Panc1 (cell line): ENCODE data around the gene SEMA7A. TPM values are rescaled to one million over a fixed set of nuclear protein-coding genes. Genes with fewer than 3 reads are reported as not detected.
"Not testable (repeated sequence)": the region's sequence is repeated elsewhere in the genome, so short reads cannot be mapped to it uniquely, and the experiment has no call there.

ENCODE experiments used
- ATAC-seq: fragments of 200-7000 bp; cut with Tn5 transposase; 2 replicates; pipeline ENCODE4 v1.9.1; 2020; ENCODE audit warnings: mild to moderate bottlenecking, moderate library complexity
- Bru-seq: library from RNA; stranded (reverse); fragments of 400-500 nt; gene quantifications from one replicate; lab custom pipeline; 2021; lab: Mats Ljungman, UMichigan
- BruChase-seq, 2 experiments: library from RNA; stranded (reverse); fragments of 400-500 nt; gene quantifications; one replicate each; lab custom pipeline; 2021; lab: Mats Ljungman, UMichigan
- BruUV-seq: library from RNA; stranded (reverse); fragments of 400-500 nt; replicated peaks from 2 replicates; lab custom pipeline; 2021; lab: Mats Ljungman, UMichigan
- CTCF ChIA-PET: fragments of 300-600 bp; sonication (Branson Sonifier 250); formaldehyde crosslinking; loops from one replicate; lab custom pipeline; 2022; ENCODE audit warnings: antibody characterized with exemption; lab: Charles Lee
- POLR2A ChIA-PET: fragments of 300-600 bp; sonication (Branson Sonifier 250); formaldehyde crosslinking; loops from one replicate; lab custom pipeline; 2022; ENCODE audit warnings: antibody characterized with exemption; lab: Charles Lee
- DNase-seq: peaks from one replicate; pipeline ENCODE4 v3.0.0-alpha.2; 2010; ENCODE audit warnings: low read depth, low spot score
- H3K27ac ChIP-seq: 2 replicates; pipeline ENCODE4 v1.5.1; 2011; ENCODE audit warnings: mild to moderate bottlenecking, low read length, inconsistent platforms
- H3K27me3 ChIP-seq: fragments of 200-500 bp; sonication (Bioruptor generic); 2 replicates; pipeline ENCODE4 v1.6.0; 2014; ENCODE audit warnings: low read length, inconsistent platforms; ENCODE audit not compliant: control insufficient read depth, insufficient read depth
- H3K36me3 ChIP-seq: fragments of 200-500 bp; sonication (Bioruptor generic); 2 replicates; pipeline ENCODE4 v1.5.1; 2014; ENCODE audit warnings: inconsistent platforms, mild to moderate bottlenecking, low read length, moderate library complexity; ENCODE audit not compliant: control insufficient read depth, insufficient read depth
- H3K4me1 ChIP-seq: 2 replicates; pipeline ENCODE4 v1.5.1; 2011; ENCODE audit warnings: inconsistent platforms, mild to moderate bottlenecking, low read length, moderate library complexity; ENCODE audit not compliant: control insufficient read depth, insufficient read depth
- H3K4me3 ChIP-seq, 2 experiments: 2 replicates each; pipeline ENCODE4 v1.5.1; 2011 to 2012; ENCODE audit warnings: low read depth in 2 of 2, low read length in 2 of 2, mild to moderate bottlenecking in 2 of 2, inconsistent platforms in 1 of 2, moderate library complexity in 1 of 2
- H3K9me3 ChIP-seq: fragments of 200-500 bp; sonication (Bioruptor generic); 2 replicates; pipeline ENCODE4 v1.5.1; 2014; ENCODE audit warnings: low read depth, mild to moderate bottlenecking, inconsistent platforms, low read length, moderate library complexity; ENCODE audit not compliant: control insufficient read depth, insufficient read depth
- CTCF ChIP-seq: fragments of 450-650 bp; IDR thresholded peaks from 2 replicates; pipeline ENCODE4 v1.5.1; 2017; ENCODE audit warnings: mild to moderate bottlenecking
- POLR2AphosphoS5 ChIP-seq: IDR thresholded peaks from 2 replicates; pipeline ENCODE4 v1.6.1; 2012; ENCODE audit warnings: mild to moderate bottlenecking, low read depth, low read length, moderate library complexity
- SIN3A ChIP-seq: IDR thresholded peaks from 2 replicates; pipeline ENCODE4 v1.6.1; 2012; ENCODE audit warnings: low read depth, mild to moderate bottlenecking, low read length, moderate library complexity, borderline replicate concordance; ENCODE audit not compliant: insufficient read depth
- TCF7L2 ChIP-seq: IDR thresholded peaks from 2 replicates; pipeline ENCODE4 v1.6.1; 2011; ENCODE audit warnings: mild to moderate bottlenecking, low read depth, low read length, inconsistent platforms
- in situ Hi-C: cut with HindIII; loops from 2 replicates; pipeline ENCODE4 v1.10.0; 2016; ENCODE audit warnings: low sequenced_read_pairs, low pct_unique_long_range_greater_than_20kb
- intact Hi-C: fragments of 100-400 bp; cut with micrococcal nuclease; formaldehyde crosslinking; loops from one replicate; pipeline ENCODE4 v1.10.0; 2022; ENCODE audit not compliant: unreplicated experiment
- long read RNA-seq: library from polyadenylated mRNA; unstranded; transcript quantifications from one replicate; pipeline ENCODE4 v2.0.0, GENCODE V29; 2021; ENCODE audit not compliant: unreplicated experiment
- polyA plus RNA-seq: library from polyadenylated mRNA; unstranded; fragments of >200 nt; gene quantifications from one replicate; pipeline ENCODE4 v1.2.1, GENCODE V29; 2012; ENCODE audit warnings: missing spikeins; ENCODE audit not compliant: insufficient read length
- total RNA-seq: library from RNA; stranded (reverse); gene quantifications from one replicate; pipeline ENCODE4 v1.2.1, GENCODE V29; 2021; ENCODE audit not compliant: unreplicated experiment
- TF ChIP-seq, protein P1 (sequence below), 2 experiments: IDR thresholded peaks; 2 replicates each; pipeline ENCODE4 v1.6.1; 2011 to 2012; ENCODE audit warnings: low read depth in 2 of 2, control low read depth in 1 of 2, low read length in 1 of 2, mild to moderate bottlenecking in 1 of 2, moderate library complexity in 1 of 2; ENCODE audit not compliant: insufficient read depth in 1 of 2

SEMA7A gene
- total RNA-seq (11.2 TPM), Bru-seq, nascent RNA (percentile 56 among the genes with signal in this experiment), BruChase-seq, experiment 1, labeled RNA remaining after a 2-hour chase (percentile 62 among the genes with signal in this experiment), BruChase-seq, experiment 2, labeled RNA remaining after a 6-hour chase (percentile 61 among the genes with signal in this experiment)
- 6.3 TPM for polyA plus RNA-seq
- long read RNA-seq, partial matches to known transcripts: 0 of 2 reads
- long read RNA-seq, other reads (novel, unspliced or antisense): 2 of 2 reads

GRCh38 chr15:74433592-74434262, at the start of gene SEMA7A:
Gene SEMA7A, minus strand, starts transcription at chr15:74433958. Its CDS starts 40 bp downstream, at chr15:74433918.
- ATAC-seq (peak; percentile 92), DNase-seq (no peak)
- H3K4me1 ChIP-seq: peaks cover 44% of the 10 kb centered on the region
- TF ChIP-seq CTCF: no peak
- peak; percentile 76; the same call in 1 of the 2 replicates for TF ChIP-seq POLR2AphosphoS5
- TF ChIP-seq SIN3A: peak; percentile 39; the same call in 1 of the 2 replicates
- TF ChIP-seq, protein P1, sequence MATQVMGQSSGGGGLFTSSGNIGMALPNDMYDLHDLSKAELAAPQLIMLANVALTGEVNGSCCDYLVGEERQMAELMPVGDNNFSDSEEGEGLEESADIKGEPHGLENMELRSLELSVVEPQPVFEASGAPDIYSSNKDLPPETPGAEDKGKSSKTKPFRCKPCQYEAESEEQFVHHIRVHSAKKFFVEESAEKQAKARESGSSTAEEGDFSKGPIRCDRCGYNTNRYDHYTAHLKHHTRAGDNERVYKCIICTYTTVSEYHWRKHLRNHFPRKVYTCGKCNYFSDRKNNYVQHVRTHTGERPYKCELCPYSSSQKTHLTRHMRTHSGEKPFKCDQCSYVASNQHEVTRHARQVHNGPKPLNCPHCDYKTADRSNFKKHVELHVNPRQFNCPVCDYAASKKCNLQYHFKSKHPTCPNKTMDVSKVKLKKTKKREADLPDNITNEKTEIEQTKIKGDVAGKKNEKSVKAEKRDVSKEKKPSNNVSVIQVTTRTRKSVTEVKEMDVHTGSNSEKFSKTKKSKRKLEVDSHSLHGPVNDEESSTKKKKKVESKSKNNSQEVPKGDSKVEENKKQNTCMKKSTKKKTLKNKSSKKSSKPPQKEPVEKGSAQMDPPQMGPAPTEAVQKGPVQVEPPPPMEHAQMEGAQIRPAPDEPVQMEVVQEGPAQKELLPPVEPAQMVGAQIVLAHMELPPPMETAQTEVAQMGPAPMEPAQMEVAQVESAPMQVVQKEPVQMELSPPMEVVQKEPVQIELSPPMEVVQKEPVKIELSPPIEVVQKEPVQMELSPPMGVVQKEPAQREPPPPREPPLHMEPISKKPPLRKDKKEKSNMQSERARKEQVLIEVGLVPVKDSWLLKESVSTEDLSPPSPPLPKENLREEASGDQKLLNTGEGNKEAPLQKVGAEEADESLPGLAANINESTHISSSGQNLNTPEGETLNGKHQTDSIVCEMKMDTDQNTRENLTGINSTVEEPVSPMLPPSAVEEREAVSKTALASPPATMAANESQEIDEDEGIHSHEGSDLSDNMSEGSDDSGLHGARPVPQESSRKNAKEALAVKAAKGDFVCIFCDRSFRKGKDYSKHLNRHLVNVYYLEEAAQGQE (IDR thresholded peaks at IDR 0.05; ENCODE audit: insufficient read depth in 1 of 2, low read depth in 2 of 2, low read length in 1 of 2): no peak
- TF ChIP-seq TCF7L2: peak; percentile 31; the same call in 1 of the 2 replicates
- in situ Hi-C loops (no loop called here), intact Hi-C loops (loop anchor here (2.0 kb wide), 1 partner anchor 27 kb away; the partner anchor contains the start of gene UBL7)
- H3K27ac ChIP-seq: peak within 1 kb of the TSS; percentile 76
- no TSS peak for BruUV-seq
- H3K9me3 ChIP-seq: no peaks in the 10 kb centered on the region
- H3K36me3 ChIP-seq: no peaks in the 10 kb centered on the region
- no peaks in the 10 kb centered on the region for H3K27me3 ChIP-seq
- CTCF ChIA-PET: no interaction called here
- H3K4me3 ChIP-seq: peak within 1 kb of the TSS; percentile 71
- POLR2A ChIA-PET: no interaction called here

- H3K9me3 ChIP-seq: no peaks in the 10 kb centered on the region
- no peaks in the 10 kb centered on the region for H3K27me3 ChIP-seq
- intact Hi-C loops: no loop called here
- peak; percentile 89 for ATAC-seq
- H3K27ac ChIP-seq: no peak overlapping the region
- H3K36me3 ChIP-seq: no peaks in the 10 kb centered on the region
- TF ChIP-seq, protein P1 (IDR thresholded peaks at IDR 0.05; ENCODE audit: insufficient read depth in 1 of 2, low read depth in 2 of 2, low read length in 1 of 2): no peak
- TF ChIP-seq SIN3A: no peak
- no TSS peak for BruUV-seq
- H3K4me1 ChIP-seq: no peaks in the 10 kb centered on the region
- no peak for DNase-seq
- no peak overlapping the region for H3K4me3 ChIP-seq
- ChIA-PET POLR2A (interaction anchor here (0.7 kb wide), 2 partner anchors 21 to 472 kb away, joined by 3 to 4 read pairs; no protein-coding TSS in a partner anchor), CTCF (interaction anchor here (0.7 kb wide), 2 partner anchors 94 to 111 kb away, joined by 5 to 6 read pairs; no protein-coding TSS in a partner anchor)
- in situ Hi-C loops: no loop called here
Observed at GRCh38 chr15:74482661-74483060, 48.9 kb upstream of the SEMA7A start.

GRCh38 chr15:74480364-74480763, 46.6 kb upstream of the SEMA7A start:
- H3K4me3 ChIP-seq, H3K4me1 ChIP-seq, intact Hi-C loops, POLR2A ChIA-PET, CTCF ChIA-PET, H3K9me3 ChIP-seq, H3K36me3 ChIP-seq, H3K27ac ChIP-seq, H3K27me3 ChIP-seq, BruUV-seq, DNase-seq, ATAC-seq, in situ Hi-C loops: not testable (repeated sequence)
